Neuronal stem cell (in vitro differentiated cells): ENCODE data around the gene ABCC10.

Experiments used
- DNase-seq: peaks from one replicate; pipeline ENCODE4 v3.0.0-alpha.2; 2013; ENCODE audit warnings: low spot score
- H2AFZ ChIP-seq: one replicate; pipeline ENCODE4 v1.6.1; 2013; ENCODE audit warnings: mild to moderate bottlenecking, low read length, inconsistent platforms
- H2AK5ac ChIP-seq: 2 replicates; pipeline ENCODE4 v1.6.1; 2013; ENCODE audit warnings: low read depth, mild to moderate bottlenecking, inconsistent platforms, low read length, moderate library complexity, mixed read lengths
- H2BK120ac ChIP-seq: 2 replicates; pipeline ENCODE4 v1.6.1; 2013; ENCODE audit warnings: low read depth, mild to moderate bottlenecking, inconsistent platforms, low read length, moderate library complexity, mixed read lengths
- H2BK12ac ChIP-seq: one replicate; pipeline ENCODE4 v1.6.1; 2013; ENCODE audit warnings: low read length, inconsistent platforms
- H2BK15ac ChIP-seq: 2 replicates; pipeline ENCODE4 v1.6.1; 2013; ENCODE audit warnings: mild to moderate bottlenecking, low read length, inconsistent platforms, mixed read lengths
- H2BK5ac ChIP-seq: one replicate; pipeline ENCODE4 v1.6.1; 2013; ENCODE audit warnings: inconsistent platforms, mild to moderate bottlenecking, low read length, moderate library complexity
- H3K14ac ChIP-seq: one replicate; pipeline ENCODE4 v1.6.1; 2013; ENCODE audit warnings: low read length, inconsistent platforms
- H3K18ac ChIP-seq: 2 replicates; pipeline ENCODE4 v1.6.1; 2013; ENCODE audit warnings: low read length, inconsistent platforms
- H3K23ac ChIP-seq: 2 replicates; pipeline ENCODE4 v1.6.1; 2013; ENCODE audit warnings: low read depth, mild to moderate bottlenecking, mixed read lengths, low read length, inconsistent platforms; ENCODE audit not compliant: poor library complexity
- H3K27ac ChIP-seq: replicated peaks from 3 replicates; pipeline ENCODE4 v1.5.1; 2013; ENCODE audit warnings: low read length, inconsistent platforms
- H3K27me3 ChIP-seq, 3 experiments: 2 replicates each; pipeline ENCODE4 v1.6.1; 2013; ENCODE audit warnings: low read length in 3 of 3, mild to moderate bottlenecking in 2 of 3, inconsistent platforms in 1 of 3, low read depth in 1 of 3, mixed read lengths in 1 of 3, moderate library complexity in 1 of 3; ENCODE audit not compliant: control insufficient read depth in 3 of 3, insufficient read depth in 3 of 3
- H3K36me3 ChIP-seq, 2 donors: replicated peaks in 1 of 2; 2 replicates each; pipeline ENCODE4 v1.6.1; 2013; ENCODE audit warnings: low read length in 2 of 2; ENCODE audit not compliant: control insufficient read depth in 2 of 2, insufficient read depth in 2 of 2
- H3K4ac ChIP-seq: 2 replicates; pipeline ENCODE4 v1.6.1; 2013; ENCODE audit warnings: inconsistent platforms, mild to moderate bottlenecking, low read length, moderate library complexity
- H3K4me1 ChIP-seq, 2 donors: 1 replicate in 1 of 2; 2 replicates in 1 of 2; pipeline ENCODE4 v1.6.1; 2013; ENCODE audit warnings: low read length in 2 of 2, low read depth in 1 of 2; ENCODE audit not compliant: control insufficient read depth in 2 of 2, insufficient read depth in 1 of 2
- H3K4me2 ChIP-seq: one replicate; pipeline ENCODE4 v1.6.1; 2013; ENCODE audit warnings: mild to moderate bottlenecking, low read length, inconsistent platforms; ENCODE audit not compliant: insufficient read depth, poor library complexity, severe bottlenecking
- H3K4me3 ChIP-seq, 2 donors: 2 replicates each; pipeline ENCODE4 v1.5.1; 2013; ENCODE audit warnings: low read length in 2 of 2, mild to moderate bottlenecking in 2 of 2, inconsistent platforms in 1 of 2, moderate library complexity in 1 of 2
- H3K79me1 ChIP-seq: one replicate; pipeline ENCODE4 v1.6.1; 2013; ENCODE audit warnings: low read depth, mild to moderate bottlenecking, inconsistent platforms, low read length, moderate library complexity
- H3K9ac ChIP-seq: one replicate; pipeline ENCODE4 v1.6.1; 2013; ENCODE audit warnings: mild to moderate bottlenecking, low read depth, low read length, inconsistent platforms; ENCODE audit not compliant: poor library complexity
- H3K9me3 ChIP-seq, 2 donors: replicated peaks in 1 of 2; 2 replicates each; pipeline versions ENCODE3 to v1.6.1; 2013; ENCODE audit warnings: low read length in 2 of 2, mild to moderate bottlenecking in 2 of 2, inconsistent platforms in 1 of 2, low read depth in 1 of 2, mixed read lengths in 1 of 2, moderate library complexity in 1 of 2; ENCODE audit not compliant: control insufficient read depth in 2 of 2, insufficient read depth in 1 of 2
- H4K8ac ChIP-seq: one replicate; pipeline ENCODE4 v1.6.1; 2013; ENCODE audit warnings: low read depth, mild to moderate bottlenecking, inconsistent platforms, low read length, moderate library complexity
- H4K91ac ChIP-seq: one replicate; pipeline ENCODE4 v1.6.1; 2013; ENCODE audit warnings: low read length, low read depth, mild to moderate bottlenecking, inconsistent platforms; ENCODE audit not compliant: poor library complexity
- WGBS, 2 donors: extraction: QIAGEN DNeasy Blood & Tissue Kit; methylation state at CpG; one replicate each; pipeline ENCODE4 v1.1.7; 2013; ENCODE audit warnings: missing lambda C conversion rate in 2 of 2, mixed read lengths in 1 of 2; ENCODE audit not compliant: insufficient read length in 2 of 2, insufficient replicate concordance in 1 of 2; ENCODE audit errors: extremely low coverage in 2 of 2; 5-methylcytosine and 5-hydroxymethylcytosine counted together

ABCC10 gene

DNA sequence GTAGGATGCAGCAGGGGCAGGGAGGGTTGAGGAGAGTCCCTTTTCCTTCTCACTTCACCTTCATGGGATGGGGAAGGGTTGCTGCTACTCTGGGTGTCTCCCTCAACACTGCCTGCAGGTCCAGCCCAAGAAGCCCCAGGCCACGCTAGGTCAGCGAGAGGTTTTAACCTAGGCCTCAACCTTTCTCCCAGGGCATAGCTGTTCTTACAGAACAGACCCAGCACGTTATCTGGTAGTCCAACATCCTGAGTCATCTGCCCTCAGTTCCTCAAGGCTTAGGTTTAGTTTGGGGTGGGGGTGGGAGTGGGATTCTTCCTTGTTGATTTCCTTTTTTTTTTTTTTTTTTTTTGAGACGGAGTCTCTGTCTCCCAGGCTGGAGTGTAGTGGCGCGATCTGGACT, 67.0 kb downstream of the ABCC10 start:
- Histone ChIP-seq H3K14ac (no peak overlapping the region), H3K9me3 (no peaks in the 10 kb centered on the region), H3K27me3 (no peaks in the 10 kb centered on the region), H2BK120ac (no peak overlapping the region), H2AFZ (no peak overlapping the region), H2BK12ac (no peak overlapping the region), H3K18ac (no peak overlapping the region), H3K4me3 (no peak overlapping the region), H3K4me1 (peaks cover 7 to 17% of the 10 kb centered on the region in 2 donors), H2BK15ac (no peak overlapping the region), H4K8ac (no peak overlapping the region), H3K23ac (no peak overlapping the region), H3K36me3 (peaks cover 11 to 38% of the 10 kb centered on the region in 2 donors), H3K4me2 (no peak overlapping the region), H3K79me1 (peaks cover 14% of the 10 kb centered on the region), H4K91ac (no peak overlapping the region), H2AK5ac (no peak overlapping the region), H3K4ac (no peak overlapping the region), H3K27ac (no peak overlapping the region), H3K9ac (no peak overlapping the region), H2BK5ac (no peak overlapping the region)
- no peak for DNase-seq
- no CpG with 5 or more reads among the region's 6 CpGs for WGBS, 2 donors

DNA sequence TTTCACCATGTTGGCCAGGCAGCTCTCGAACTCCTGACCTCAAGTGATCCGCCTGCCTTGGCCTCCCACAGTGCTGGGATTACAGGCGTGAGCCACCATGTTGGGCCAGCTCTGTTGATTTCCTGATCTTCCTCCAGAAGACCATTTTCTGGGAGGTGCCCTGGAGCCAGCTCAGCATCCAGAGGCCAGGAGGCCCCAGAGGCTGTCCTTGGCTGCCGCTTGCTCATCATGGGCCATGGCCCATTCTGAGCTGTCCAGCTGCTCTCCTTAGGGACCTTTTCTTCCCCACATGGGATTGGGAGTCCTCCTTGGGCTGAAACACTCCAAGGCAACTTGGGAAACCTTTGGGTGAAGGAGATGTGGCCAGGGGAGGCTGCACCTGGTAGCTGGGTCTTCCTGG, 67.4 kb downstream of the ABCC10 start:
- Histone ChIP-seq H3K4me2 (no peak overlapping the region), H3K23ac (no peak overlapping the region), H3K27me3 (no peaks in the 10 kb centered on the region), H3K79me1 (peaks cover 14% of the 10 kb centered on the region), H3K14ac (no peak overlapping the region), H3K9ac (no peak overlapping the region), H2BK5ac (no peak overlapping the region), H3K9me3 (no peaks in the 10 kb centered on the region), H3K18ac (peak overlapping the region; percentile 17), H4K91ac (no peak overlapping the region), H3K4me3 (no peak overlapping the region), H3K27ac (no peak overlapping the region), H3K4me1 (peaks cover 7 to 15% of the 10 kb centered on the region in 2 donors), H2AK5ac (no peak overlapping the region), H3K36me3 (peaks cover 15 to 38% of the 10 kb centered on the region in 2 donors), H2BK15ac (no peak overlapping the region), H3K4ac (no peak overlapping the region), H4K8ac (no peak overlapping the region), H2BK120ac (no peak overlapping the region), H2BK12ac (no peak overlapping the region), H2AFZ (no peak overlapping the region)
- no CpG with 5 or more reads among the region's 4 CpGs for WGBS, 2 donors
- no peak for DNase-seq

DNA sequence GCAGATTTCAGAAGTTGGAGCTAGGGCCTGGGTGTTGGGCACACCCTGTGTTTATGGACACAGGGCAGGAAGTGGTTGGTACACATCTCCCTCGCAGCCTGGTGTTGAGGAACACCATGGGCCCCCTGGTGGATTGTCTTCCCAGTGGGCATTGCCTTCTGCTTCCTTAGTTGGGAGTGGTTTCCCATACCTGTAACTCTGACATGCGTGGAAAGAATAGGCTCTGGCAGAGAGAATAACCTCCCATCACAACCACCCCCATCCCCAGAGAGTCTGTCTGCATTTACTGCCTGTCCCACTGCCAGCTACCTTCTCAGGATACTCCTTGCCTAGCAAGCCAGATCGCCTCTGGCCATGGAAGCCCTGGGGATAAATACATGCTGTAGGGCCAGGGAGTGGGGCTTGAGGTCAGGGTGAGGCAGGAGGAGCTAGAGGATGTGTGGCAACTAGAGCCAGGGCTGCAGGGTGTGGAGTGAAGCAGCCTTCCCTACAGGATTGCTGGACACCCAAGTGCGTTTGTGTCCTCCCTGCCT, 68.1 kb downstream of the ABCC10 start:
- H2BK15ac ChIP-seq = no peak overlapping the region
- no peak overlapping the region for H2BK12ac ChIP-seq
- no peak overlapping the region for H3K23ac ChIP-seq
- H3K4me2 ChIP-seq = no peak overlapping the region
- peaks cover 22 to 42% of the 10 kb centered on the region in 2 donors for H3K36me3 ChIP-seq
- H3K79me1 ChIP-seq = peaks cover 14% of the 10 kb centered on the region
- no peak overlapping the region for H3K4ac ChIP-seq
- no peak overlapping the region for H2AFZ ChIP-seq
- H4K91ac ChIP-seq = no peak overlapping the region
- H4K8ac ChIP-seq = no peak overlapping the region
- H3K27me3 ChIP-seq = no peaks in the 10 kb centered on the region
- H3K9me3 ChIP-seq = no peaks in the 10 kb centered on the region
- no peak overlapping the region for H3K18ac ChIP-seq
- no peak overlapping the region for H2BK5ac ChIP-seq
- no peak overlapping the region for H2BK120ac ChIP-seq
- H3K14ac ChIP-seq = no peak overlapping the region
- no peak overlapping the region for H3K4me3 ChIP-seq
- peak overlapping the region; percentile 82 for H3K9ac ChIP-seq
- WGBS, 2 donors = no CpG with 5 or more reads among the region's 4 CpGs
- DNase-seq = no peak
- no peak overlapping the region for H2AK5ac ChIP-seq
- no peak overlapping the region for H3K27ac ChIP-seq
- H3K4me1 ChIP-seq = peaks cover 7 to 15% of the 10 kb centered on the region in 2 donors

DNA sequence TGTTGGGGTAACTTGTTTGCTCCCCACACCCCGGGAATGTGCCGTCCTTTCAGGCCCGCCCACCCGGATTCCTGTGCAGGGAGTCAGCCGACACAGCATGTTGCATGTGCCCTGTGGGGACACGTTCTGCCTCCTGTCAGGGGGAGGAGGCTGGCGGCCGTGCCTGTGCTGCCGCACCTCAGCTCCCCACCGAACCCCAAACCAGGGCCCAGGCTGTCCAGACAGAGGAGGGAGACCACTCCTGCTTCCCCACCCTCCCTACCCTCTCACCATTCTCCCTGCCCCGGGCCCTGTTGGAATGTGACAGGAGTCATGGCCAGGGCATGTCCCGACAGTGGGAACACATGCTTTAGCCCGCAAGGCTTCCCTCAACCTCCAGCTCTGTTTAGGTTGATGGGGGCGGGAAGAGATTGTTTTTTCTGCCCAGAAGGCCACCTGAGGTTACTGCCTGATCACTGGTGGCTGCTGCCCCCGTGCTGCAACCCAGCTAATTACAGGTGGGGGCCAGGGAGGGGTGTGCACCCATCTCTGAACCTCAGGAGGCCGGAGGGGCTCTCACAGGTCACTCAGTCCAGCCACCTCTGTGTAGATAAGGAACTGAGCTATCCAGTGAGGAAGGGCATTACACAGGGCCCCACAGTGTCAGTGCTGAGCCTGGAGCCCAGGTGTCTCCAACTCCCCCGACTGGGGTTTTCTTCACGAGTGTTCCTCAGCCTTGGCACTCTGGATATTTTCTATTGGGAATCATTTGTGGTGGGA, 69.2 kb downstream of the ABCC10 start:
- H4K8ac ChIP-seq = no peak overlapping the region
- H3K23ac ChIP-seq = no peak overlapping the region
- H3K27ac ChIP-seq = no peak overlapping the region
- H3K9ac ChIP-seq = no peak overlapping the region
- no CpG with 5 or more reads among the region's 18 CpGs for WGBS, 2 donors
- no peak overlapping the region for H3K14ac ChIP-seq
- H2BK120ac ChIP-seq = no peak overlapping the region
- H3K36me3 ChIP-seq = peaks cover 28 to 53% of the 10 kb centered on the region in 2 donors
- no peak overlapping the region for H3K4ac ChIP-seq
- no peak overlapping the region for H2BK15ac ChIP-seq
- H3K4me2 ChIP-seq = no peak overlapping the region
- H3K4me1 ChIP-seq = peaks cover 7 to 15% of the 10 kb centered on the region in 2 donors
- H2BK12ac ChIP-seq = no peak overlapping the region
- no peak overlapping the region for H3K4me3 ChIP-seq
- no peak overlapping the region for H2AFZ ChIP-seq
- H2BK5ac ChIP-seq = no peak overlapping the region
- DNase-seq = no peak
- no peak overlapping the region for H2AK5ac ChIP-seq
- no peaks in the 10 kb centered on the region for H3K9me3 ChIP-seq
- no peak overlapping the region for H4K91ac ChIP-seq
- H3K18ac ChIP-seq = peak overlapping the region; percentile 65
- peaks cover 14% of the 10 kb centered on the region for H3K79me1 ChIP-seq
- no peaks in the 10 kb centered on the region for H3K27me3 ChIP-seq
